Measurements from ENCODE around the gene ARID4B.

GRCh38 chr1:235139315-235139714 lies 188.7 kb downstream of the ARID4B start:
- TF ChIP-seq CTCF (IDR thresholded peaks at IDR 0.05 in 2 of 3, conservative IDR thresholded peaks at IDR 0.05 in 1 of 3; ENCODE audit: borderline replicate concordance in 1 of 3, insufficient read depth in 1 of 3, low read depth in 2 of 3, low read length in 2 of 3), result no peak
- TF ChIP-seq JUND (IDR thresholded peaks at IDR 0.05), result no peak
- no peak for TF ChIP-seq CEBPB (IDR thresholded peaks at IDR 0.05; ENCODE audit: low read depth)
- no peak for TF ChIP-seq EZH2 (IDR thresholded peaks at IDR 0.05)
